Measurements from ENCODE around the gene ERG. TPM values are rescaled to one million over a fixed set of nuclear protein-coding genes. Genes with fewer than 3 reads are reported as not detected.

ERG gene
- total and polyA plus RNA-seq, 2 of the 13 experiments (the other 11 are each of a cell fraction or from before 2014, with no cell fraction given), result not detected

DNA sequence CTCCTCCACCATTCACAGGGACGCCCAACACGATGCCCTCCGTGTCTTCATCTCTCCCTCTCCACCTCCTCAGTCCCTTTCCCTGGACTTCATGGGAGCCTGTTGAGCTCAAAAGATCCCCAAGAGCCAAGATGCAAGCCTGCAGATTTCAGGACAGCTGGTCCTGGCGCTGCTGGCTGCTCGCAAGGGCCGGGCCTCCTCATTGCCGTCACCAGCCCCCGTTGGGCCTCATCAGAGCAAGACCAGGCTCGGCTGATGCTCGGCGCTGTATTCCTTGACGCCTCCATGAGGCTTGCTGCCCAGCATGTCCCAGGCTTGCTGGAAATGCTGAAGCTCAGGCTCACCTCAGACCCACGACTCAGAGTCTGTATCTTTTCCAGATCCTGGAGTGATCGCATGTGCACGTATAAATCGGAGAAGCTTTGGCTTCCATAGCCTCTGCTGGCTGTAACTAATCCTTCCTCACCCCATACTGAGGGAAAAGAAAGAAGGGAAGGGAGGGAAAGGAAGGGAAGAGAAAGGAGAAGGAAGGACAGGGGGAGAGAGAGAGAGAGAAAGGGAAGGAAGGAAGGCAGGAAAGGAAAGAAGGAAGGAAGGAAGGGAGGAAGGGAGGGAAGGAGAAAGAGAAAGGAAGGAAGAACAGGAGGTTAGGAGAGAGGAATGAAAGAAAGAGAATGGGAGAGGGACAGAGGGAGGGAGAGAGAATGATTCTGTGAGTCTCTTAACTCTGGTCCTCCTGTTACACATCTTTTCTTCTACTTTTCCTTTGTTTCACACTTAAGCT is 146.9 kb downstream of the ERG start:
- H3K27ac ChIP-seq (ENCODE audit: extremely low read length, insufficient read depth, low read length), result no peak overlapping the region
- no peak overlapping the region for H2AFZ ChIP-seq (ENCODE audit: low read length)
- H3K27me3 ChIP-seq (ENCODE audit: control insufficient read depth in 1 of 2, insufficient read depth in 2 of 2, low read length in 2 of 2), result peaks cover 0 to 10% of the 10 kb centered on the region in 2 experiments; a peak in 1 of 5 replicates
- no peaks in the 10 kb centered on the region for H4K20me1 ChIP-seq (ENCODE audit: insufficient read depth, low read length)
- FAIRE-seq, result no peak
- no peak for DNase-seq (ENCODE audit: low spot score)
- CTCF ChIA-PET (ENCODE audit: low intra/inter-chr PET ratio, low total read pairs), result interaction anchor here (1.9 kb wide), 1 partner anchor 132 kb away, joined by 15 read pairs; no protein-coding TSS in a partner anchor
- WGBS (ENCODE audit: low lambda C conversion rate), result 35% methylated on average over 13 of the region's 16 CpGs
- in situ Hi-C loops (cut with HindIII; ENCODE audit: extremely low pct_ligation_motif_present, low pct_unique_long_range_greater_than_20kb), result loop anchor here (5.0 to 25.0 kb wide), 3 partner anchors 129 to 639 kb away; no protein-coding TSS in a partner anchor
- no peak overlapping the region for H3K4me3 ChIP-seq (replicated peaks in 1 of 3; ENCODE audit: insufficient read depth in 1 of 3, low read depth in 2 of 3, low read length in 3 of 3)
- no TSS peak for BruUV-seq (replicated peaks)
- POLR2A ChIA-PET, result no interaction called here
- intact Hi-C loops (cut with micrococcal nuclease; ENCODE audit: unreplicated experiment), result no loop called here
- ATAC-seq, result no peak
- H3K4me2 ChIP-seq (ENCODE audit: low read depth, low read length), result no peak overlapping the region
- H3K9ac ChIP-seq (ENCODE audit: insufficient read depth, low read depth, low read length), result no peak overlapping the region
- TF ChIP-seq KAT8 (CRISPR knock-in tag; IDR thresholded peaks at IDR 0.05), result no peak
- no peak for TF ChIP-seq AKAP8 (CRISPR knock-in tag; IDR thresholded peaks at IDR 0.05)
- no peak for TF ChIP-seq POLR2A (IDR thresholded peaks at IDR 0.05; ENCODE audit: insufficient read depth in 1 of 2, low read depth in 2 of 2, low read length in 2 of 2)
- TF ChIP-seq, protein P1, sequence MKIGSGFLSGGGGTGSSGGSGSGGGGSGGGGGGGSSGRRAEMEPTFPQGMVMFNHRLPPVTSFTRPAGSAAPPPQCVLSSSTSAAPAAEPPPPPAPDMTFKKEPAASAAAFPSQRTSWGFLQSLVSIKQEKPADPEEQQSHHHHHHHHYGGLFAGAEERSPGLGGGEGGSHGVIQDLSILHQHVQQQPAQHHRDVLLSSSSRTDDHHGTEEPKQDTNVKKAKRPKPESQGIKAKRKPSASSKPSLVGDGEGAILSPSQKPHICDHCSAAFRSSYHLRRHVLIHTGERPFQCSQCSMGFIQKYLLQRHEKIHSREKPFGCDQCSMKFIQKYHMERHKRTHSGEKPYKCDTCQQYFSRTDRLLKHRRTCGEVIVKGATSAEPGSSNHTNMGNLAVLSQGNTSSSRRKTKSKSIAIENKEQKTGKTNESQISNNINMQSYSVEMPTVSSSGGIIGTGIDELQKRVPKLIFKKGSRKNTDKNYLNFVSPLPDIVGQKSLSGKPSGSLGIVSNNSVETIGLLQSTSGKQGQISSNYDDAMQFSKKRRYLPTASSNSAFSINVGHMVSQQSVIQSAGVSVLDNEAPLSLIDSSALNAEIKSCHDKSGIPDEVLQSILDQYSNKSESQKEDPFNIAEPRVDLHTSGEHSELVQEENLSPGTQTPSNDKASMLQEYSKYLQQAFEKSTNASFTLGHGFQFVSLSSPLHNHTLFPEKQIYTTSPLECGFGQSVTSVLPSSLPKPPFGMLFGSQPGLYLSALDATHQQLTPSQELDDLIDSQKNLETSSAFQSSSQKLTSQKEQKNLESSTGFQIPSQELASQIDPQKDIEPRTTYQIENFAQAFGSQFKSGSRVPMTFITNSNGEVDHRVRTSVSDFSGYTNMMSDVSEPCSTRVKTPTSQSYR (CRISPR knock-in tag; IDR thresholded peaks at IDR 0.05; ENCODE audit: borderline replicate concordance), result no peak
- no peak for TF ChIP-seq RBFOX2 (IDR thresholded peaks at IDR 0.05; ENCODE audit: low read depth, low read length)
- TF ChIP-seq NFIC (IDR thresholded peaks at IDR 0.05; ENCODE audit: low read length), result no peak
- no peak for TF ChIP-seq RORA (CRISPR knock-in tag; IDR thresholded peaks at IDR 0.05)
- no peak for TF ChIP-seq ZNF644 (CRISPR knock-in tag; IDR thresholded peaks at IDR 0.05; ENCODE audit: low read depth)
- no peak for TF ChIP-seq HDAC2 (CRISPR knock-in tag; IDR thresholded peaks at IDR 0.05)
- no peak for TF ChIP-seq ZNF530 (CRISPR knock-in tag; IDR thresholded peaks at IDR 0.05; ENCODE audit: low read depth)
- TF ChIP-seq KLF11 (CRISPR knock-in tag; IDR thresholded peaks at IDR 0.05), result no peak
- no peak for TF ChIP-seq ZNF564 (CRISPR knock-in tag; IDR thresholded peaks at IDR 0.05)
- TF ChIP-seq IRF2 (CRISPR knock-in tag; IDR thresholded peaks at IDR 0.05), result no peak
- TF ChIP-seq, protein P2, sequence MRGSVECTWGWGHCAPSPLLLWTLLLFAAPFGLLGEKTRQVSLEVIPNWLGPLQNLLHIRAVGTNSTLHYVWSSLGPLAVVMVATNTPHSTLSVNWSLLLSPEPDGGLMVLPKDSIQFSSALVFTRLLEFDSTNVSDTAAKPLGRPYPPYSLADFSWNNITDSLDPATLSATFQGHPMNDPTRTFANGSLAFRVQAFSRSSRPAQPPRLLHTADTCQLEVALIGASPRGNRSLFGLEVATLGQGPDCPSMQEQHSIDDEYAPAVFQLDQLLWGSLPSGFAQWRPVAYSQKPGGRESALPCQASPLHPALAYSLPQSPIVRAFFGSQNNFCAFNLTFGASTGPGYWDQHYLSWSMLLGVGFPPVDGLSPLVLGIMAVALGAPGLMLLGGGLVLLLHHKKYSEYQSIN (CRISPR knock-in tag; IDR thresholded peaks at IDR 0.05; ENCODE audit: borderline replicate concordance), result no peak
- no peaks in the 10 kb centered on the region for H3K9me3 ChIP-seq (ENCODE audit: low read length)
- no peaks in the 10 kb centered on the region for H3K4me1 ChIP-seq (ENCODE audit: insufficient read depth, low read length)
- no peaks in the 10 kb centered on the region for H3K36me3 ChIP-seq (replicated peaks in 1 of 2; ENCODE audit: control insufficient read depth in 1 of 2, insufficient read depth in 2 of 2, low read length in 2 of 2)
- no peaks in the 10 kb centered on the region for H3K79me2 ChIP-seq (ENCODE audit: insufficient read depth, low read length)

Data from HepG2 (cell line).